Frontal cortex (tissue), 4 donors: ENCODE results near the gene NAA80. TPM values are rescaled to one million over a fixed set of nuclear protein-coding genes. Genes with fewer than 3 reads are reported as not detected.
A peak's percentile ranks its signal among the peaks of the same experiment; 100 is the strongest.
"Not testable (repeated sequence)": the region's sequence is repeated elsewhere in the genome, so short reads cannot be mapped to it uniquely, and the experiment has no call there.

Experiments used
- DNase-seq, 2 donors: peaks; one replicate each; pipeline ENCODE4 v3.0.0; 2012; ENCODE audit warnings: low spot score in 2 of 2
- FAIRE-seq: peaks from 2 replicates; lab custom pipeline; 2012; peaks lifted over from hg19 to GRCh38; lab: Jason Lieb, UNC
- total RNA-seq: library from RNA; depleted of rRNA; stranded (reverse); fragments of >200 nt; gene quantifications from one replicate; pipeline ENCODE4 v1.2.3, GENCODE V29; 2014
- donor health status: control.
- donor health status: control.
- donor health status: control.

Gene NAA80
- total RNA-seq, 1 donor from 2014 or later: 5.3 TPM

DNA sequence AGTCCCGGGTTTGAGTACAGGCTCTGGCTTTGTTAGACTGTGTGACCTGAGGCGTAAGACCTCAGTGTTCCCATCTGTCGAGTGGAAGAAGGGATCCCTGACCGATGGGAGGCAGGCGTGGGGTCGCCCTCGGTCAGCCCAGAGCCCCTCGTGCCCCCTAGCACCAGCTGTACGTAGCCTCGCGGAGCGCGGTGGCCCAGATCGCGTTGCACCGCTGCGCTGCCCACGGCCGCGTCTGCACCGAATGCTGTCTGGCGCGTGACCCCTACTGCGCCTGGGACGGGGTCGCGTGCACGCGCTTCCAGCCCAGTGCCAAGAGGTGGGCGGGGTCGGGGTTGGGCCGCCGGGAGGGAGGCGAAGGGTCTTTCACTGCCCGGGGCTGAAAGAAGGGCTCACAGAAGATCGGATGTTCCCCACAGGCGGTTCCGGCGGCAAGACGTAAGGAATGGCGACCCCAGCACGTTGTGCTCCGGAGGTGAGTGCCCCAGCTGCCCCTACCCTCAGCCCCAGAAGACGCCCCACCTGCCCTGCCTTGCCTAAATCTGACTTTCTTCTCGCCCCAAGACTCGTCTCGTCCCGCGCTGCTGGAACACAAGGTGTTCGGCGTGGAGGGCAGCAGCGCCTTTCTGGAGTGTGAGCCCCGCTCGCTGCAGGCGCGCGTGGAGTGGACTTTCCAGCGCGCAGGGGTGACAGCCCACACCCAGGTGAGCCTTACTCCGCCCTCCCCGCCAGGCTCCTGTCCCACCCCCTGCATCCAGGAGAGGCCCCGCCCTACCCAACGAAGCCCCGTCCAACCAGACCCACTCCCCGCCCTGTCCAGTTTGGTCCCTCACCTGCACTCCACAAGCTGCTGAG is 23.8 kb downstream of the NAA80 start:
- FAIRE-seq (no peak), DNase-seq (peak in 1 of 2 donors; percentile 49)

DNA sequence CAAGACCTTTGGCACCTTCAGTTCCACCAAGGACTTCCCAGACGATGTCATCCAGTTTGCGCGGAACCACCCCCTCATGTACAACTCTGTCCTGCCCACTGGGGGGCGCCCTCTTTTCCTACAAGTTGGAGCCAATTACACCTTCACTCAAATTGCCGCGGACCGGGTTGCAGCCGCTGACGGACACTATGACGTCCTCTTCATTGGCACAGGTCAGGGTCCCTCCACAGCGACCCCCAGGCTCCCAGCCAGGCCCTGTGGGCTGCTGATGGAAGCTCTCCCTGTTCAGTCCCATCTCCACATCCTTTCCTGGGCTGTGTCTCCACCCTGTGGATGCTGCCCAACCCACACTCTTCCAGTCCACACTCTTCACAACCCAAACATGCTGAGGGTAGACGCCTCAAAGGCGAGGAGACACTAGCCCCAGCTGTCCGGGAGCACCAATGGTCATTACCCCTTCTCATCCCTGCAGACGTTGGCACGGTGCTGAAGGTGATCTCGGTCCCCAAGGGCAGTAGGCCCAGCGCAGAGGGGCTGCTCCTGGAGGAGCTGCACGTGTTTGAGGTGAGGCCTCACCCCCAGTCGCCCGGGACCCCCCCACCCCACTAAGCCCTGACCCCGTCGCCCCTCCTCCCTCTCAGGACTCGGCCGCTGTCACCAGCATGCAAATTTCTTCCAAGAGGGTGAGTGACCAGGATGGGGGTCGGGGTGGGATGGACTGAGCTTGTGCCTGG is 24.7 kb downstream of the NAA80 start:
- peak; percentile 69 to 73 for DNase-seq
- no peak for FAIRE-seq

DNA sequence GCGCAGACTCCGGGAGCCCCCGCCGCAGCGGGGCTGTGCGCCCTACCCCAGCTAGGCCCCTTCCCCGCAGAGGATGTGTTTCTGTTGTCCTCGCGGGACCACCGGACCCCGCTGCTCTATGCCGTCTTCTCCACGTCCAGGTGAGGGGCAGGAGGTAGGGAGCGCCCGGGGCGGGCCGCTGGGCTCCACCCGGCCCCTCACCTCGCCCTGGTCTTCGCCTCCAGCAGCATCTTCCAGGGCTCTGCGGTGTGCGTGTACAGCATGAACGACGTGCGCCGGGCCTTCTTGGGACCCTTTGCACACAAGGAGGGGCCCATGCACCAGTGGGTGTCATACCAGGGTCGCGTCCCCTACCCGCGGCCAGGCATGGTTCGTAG is 25.5 kb downstream of the NAA80 start:
- DNase-seq (peak in 1 of 2 donors; percentile 40), FAIRE-seq (no peak)

DNA sequence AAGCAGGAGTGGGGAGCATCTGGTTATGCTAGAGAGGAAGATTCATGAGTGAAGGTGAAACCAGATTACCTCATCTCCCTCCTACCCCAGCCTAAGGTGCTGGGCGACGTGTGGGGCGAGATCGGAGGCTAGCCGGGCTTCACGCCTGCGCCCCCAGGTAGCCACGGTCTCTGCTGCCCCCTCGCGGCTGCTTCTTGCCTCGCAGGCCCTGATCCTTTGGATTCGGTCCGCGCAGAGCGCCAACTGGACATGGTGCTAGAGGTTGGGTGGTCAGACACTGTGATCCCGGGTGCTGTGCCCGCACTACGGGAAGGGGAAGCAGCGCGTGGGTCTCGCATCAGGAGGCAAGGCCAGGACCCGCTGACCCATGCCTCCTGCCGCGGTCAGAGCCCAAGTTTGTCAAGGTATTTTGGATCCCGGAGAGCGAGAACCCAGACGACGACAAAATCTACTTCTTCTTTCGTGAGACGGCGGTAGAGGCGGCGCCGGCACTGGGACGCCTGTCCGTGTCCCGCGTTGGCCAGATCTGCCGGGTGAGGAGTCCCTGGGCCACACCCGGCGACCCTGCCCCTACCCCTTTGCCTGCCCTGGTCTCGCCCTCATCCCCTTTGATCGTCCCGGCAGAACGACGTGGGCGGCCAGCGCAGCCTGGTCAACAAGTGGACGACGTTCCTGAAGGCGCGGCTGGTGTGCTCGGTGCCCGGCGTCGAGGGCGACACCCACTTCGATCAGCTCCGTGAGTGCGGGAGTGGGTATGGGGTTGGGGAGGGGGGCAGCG is 26.1 kb downstream of the NAA80 start:
- DNase-seq: peak; percentile 95 to 96
- FAIRE-seq: no peak

DNA sequence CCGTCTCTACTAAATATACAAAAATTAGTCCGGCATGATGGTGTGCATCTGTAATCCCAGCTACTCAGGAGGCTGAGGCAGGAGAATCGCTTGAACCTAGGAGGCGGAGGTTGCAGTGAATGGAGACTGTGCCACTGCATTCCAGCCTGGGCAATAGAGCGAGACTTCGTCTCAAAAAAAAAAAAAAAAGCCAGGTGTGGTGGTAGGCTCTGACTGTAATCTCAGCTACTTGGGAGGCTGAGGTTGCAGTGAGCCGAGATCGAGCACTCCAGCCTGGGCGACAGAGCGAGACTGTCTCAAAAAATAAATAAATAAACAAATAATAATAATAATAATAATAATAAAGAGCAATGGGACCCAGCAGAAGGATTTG is 26.7 kb downstream of the NAA80 start:
- not testable (repeated sequence) for DNase-seq, FAIRE-seq

DNA sequence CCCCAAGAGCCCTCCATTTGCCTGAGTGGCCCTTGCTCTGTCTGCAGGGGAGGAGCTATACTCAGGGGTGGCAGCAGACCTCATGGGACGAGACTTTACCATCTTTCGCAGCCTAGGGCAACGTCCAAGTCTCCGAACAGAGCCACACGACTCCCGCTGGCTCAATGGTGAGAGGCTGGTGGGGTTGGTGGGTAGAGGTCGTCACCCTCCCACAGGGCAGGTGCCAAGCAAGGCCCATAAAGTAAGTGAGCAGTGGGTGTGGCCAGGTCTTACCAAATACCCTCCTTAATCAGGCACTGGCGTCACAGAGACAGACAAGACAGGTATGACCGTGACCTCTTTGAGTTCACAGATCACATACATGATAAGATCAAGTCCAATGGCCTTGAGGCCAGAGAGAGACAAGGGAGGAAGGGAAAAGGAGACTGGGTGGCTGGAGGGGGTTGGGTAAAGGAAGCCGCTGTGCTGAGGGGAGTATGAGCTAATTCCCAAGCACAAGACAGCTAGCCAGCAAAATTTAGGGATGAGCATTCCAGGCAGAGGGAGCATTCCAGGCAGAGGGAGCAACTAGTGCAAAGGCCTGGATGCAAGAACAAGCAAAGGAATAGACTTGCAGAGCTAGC is 27.8 kb downstream of the NAA80 start:
- FAIRE-seq (no peak), DNase-seq (no peak)

DNA sequence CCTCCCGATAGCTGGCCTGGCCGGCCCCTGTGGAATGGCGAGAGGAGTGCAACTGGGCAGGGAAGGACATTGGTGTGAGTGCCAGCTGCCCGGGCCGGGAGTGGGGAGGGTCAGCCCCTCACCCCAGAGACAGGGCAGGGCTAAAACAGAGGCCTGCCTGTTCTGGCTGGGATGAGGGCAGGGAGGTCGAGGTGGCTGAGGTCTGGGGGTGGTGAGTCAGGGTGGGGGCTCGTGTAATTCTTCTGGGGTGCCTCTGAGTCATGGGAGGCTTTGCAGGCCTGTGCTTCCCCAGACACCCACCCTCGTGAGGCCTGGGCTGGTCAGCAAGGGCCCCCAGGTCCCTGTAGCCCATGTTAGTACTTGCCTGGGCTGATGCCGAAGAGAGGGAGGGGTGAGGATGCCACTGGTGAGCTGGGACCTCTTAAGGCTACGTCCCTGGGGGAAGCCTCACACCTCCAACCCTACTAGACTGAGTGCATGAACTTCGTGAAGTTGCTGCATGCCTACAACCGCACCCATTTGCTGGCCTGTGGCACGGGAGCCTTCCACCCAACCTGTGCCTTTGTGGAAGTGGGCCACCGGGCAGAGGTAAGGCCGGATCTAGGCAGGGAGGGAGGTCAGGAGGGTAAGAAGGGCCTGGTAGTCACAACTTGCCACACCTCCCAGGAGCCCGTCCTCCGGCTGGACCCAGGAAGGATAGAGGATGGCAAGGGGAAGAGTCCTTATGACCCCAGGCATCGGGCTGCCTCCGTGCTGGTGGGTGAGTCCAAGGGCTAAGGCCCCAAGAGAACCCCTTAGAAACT is 28.6 kb downstream of the NAA80 start:
- DNase-seq: peak in 1 of 2 donors; percentile 43
- no peak for FAIRE-seq

DNA sequence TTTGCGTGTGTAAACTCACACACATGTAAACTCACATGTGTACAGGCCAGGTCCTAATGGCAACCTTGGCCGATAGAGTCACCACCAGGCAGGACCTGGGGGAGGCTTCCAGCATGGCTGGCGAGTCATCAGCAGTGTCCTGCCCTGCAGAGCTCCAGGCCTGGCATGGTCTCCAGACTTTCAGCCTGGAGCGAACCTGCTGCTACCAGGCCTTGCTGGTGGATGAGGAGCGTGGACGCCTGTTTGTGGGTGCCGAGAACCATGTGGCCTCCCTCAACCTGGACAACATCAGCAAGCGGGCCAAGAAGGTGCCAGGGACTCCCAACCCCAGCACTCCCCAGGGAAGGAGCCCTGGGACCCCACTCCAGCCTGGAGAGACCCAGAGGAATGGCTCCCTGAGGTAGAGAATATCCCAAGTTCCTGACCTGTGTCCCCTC is 29.2 kb downstream of the NAA80 start:
- no peak for DNase-seq
- FAIRE-seq: no peak

DNA sequence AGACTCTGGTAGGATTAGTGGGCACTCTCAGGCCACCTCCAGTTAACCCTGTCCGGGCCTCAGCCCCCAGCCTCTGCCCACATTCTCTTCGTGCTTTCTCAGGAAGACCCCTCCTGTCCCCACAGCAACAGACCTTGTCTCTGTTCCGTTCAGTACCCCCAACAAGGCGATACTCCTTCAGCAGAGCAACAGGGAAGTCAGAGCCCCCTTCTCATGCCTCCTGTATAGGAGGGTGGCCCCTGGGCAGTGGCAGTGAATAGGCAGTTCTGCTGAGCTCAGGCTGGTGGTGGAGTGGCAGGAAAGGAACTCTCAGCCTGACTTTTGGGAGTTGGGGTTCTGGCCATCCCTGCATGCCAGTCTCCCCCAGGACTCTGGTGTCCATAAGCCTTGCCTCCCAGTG is 29.7 kb downstream of the NAA80 start:
- FAIRE-seq: no peak

DNA sequence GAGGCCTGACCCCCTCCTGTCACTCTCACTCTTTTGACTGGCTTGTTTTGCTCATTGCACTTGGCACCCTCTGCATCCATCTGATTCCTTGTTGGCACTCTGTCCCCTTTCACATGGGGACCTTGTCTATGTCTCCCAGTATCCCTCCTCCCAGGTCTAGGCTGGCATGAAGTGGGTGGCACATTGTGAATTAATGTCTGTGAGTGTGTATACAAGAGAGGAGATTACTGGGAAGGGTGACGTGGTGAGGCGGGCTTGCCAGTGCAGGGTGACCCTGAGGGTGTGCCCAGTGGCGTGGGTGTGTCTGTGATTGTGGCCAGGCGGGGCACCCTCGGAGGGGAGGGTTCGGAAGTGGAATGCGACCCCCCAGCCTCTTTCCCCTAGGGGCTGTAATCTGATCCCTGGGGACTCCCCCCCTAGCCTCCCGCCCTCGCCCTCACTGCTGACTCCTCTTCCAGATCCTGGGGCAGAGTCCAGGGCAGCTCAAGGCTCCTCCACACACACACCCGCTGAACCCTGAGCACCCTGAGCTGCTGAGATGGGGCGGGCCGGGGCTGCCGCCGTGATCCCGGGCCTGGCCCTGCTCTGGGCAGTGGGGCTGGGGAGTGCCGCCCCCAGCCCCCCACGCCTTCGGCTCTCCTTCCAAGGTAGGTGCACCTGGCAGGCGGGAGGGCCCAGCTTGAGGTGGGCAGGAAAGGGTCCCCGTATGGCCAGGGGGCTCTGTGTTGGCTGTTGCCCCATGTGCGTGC is 30.3 kb downstream of the NAA80 start, which contains the start of gene SEMA3B:
TSS of gene SEMA3B (plus strand) at position 445 of the 749 bp plus-strand sequence. CDS start at position 539, 94 bp downstream.
- FAIRE-seq (no peak), DNase-seq (peak in 1 of 2 donors; percentile 63)

More for the DNA sequence above, 29.7 kb downstream of the NAA80 start:
- DNase-seq: no peak

DNA sequence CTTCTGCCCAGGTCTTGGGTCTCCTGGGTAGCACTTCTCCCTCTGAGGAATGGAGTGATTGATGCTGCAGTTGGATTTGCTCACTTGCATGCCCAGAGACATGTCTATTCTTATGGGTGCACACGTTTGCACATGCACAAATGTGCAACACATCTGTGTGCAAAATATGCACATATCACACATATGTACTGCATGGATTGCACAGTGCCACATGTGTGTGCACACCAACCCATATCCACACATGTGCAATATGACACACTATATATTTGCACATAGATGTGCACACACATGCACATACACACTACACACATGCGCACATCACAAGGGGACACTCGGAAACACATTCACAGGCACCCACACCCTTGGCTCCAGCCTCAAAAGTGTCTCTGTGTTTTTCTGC is 30.9 kb downstream of the NAA80 start:
- DNase-seq (no peak), FAIRE-seq (no peak)

DNA sequence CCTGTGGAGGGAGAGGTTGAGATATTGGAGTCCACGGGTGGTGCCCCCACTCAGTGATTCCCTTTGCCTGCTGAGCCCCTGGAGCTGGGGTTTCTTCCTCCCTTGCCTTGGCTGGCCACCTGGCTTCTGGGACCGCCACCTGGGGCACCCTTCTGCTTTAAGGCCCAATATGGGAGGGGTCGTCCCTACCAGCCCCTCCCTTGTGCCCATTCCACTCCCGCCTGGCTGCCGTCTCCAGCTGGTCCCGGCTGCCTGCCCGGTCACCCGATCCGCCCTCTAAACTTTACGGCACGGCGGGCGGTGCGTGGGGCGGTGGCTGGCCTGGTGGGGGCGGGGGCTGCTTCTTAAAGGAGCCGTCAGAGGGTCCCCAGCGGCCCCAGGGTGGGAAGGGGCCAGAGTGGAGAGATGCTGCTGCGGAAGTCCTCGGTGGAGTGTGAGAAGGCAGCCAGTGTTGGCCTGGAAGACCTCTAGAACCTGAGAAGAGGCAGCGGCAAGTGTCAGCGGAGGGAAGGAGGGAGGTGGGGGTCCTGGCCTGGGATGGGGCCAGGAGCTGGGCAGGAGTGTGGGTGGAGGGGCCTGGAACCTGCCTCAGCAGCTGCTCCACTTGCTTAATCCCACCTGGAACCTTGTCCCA is 31.8 kb downstream of the NAA80 start:
- FAIRE-seq: no peak

DNA sequence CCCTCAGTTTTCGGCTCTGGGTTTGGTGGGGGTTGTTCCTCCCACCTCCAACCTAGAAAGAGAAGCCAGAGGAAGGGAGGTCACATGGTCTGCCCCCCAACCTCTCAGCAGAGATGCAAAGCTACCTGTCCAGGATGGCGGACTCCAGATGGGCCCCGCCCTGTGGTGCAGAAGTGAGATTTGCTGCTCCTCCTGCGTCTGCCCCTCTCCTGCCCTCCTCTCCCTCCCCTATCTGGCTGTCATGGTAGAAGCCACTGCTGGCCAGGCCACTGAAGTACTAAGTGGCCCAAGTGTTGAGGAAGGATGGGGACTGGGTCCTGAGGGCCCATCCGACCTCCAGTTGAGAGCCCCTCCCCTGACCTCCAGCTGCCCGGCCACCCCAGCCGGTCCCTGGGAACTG is 32.4 kb downstream of the NAA80 start:
- FAIRE-seq: no peak
- no peak for DNase-seq

More for the DNA sequence above, 31.8 kb downstream of the NAA80 start:
- peak; percentile 65 to 71 for DNase-seq

DNA sequence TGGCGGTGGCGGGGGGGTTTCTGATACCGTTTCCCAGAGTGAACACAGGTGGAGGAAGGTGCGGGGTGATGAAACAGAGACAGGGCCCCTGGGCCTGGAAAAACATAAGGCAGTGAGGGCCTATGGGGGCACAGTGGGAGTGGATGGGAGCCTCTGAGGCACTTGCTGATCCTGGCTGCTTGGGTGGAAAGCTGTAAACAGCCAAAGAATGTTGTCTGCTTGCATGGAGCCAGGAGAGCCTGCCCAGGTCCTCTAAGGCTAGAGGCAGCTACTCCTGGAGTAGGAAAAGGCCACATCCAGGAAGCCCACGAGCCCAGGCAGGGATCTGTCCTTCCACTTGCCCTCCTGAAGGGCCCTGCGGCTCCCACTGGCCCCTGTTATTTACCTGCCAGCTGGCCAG is 33.2 kb downstream of the NAA80 start:
- DNase-seq (no peak), FAIRE-seq (no peak)

DNA sequence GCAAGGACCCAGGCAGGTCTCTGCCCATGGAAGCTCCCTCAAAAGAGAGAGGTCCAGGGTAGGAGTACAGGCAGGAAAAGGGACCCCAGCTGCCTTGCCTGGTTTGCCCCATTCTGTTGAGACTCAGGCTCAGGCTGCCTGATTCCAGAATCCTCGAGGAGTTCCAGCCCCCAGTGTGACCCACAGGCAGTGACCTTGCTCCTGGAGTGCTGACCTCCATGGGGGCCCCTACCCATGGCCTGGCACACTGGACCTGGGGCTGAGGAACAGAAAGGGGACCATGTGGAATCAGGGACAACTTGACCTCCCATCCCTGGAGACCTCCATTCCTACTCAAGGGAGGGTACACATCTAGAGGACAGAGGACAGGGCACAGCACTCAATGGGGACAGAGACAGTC is 33.6 kb downstream of the NAA80 start:
- FAIRE-seq: no peak

DNA sequence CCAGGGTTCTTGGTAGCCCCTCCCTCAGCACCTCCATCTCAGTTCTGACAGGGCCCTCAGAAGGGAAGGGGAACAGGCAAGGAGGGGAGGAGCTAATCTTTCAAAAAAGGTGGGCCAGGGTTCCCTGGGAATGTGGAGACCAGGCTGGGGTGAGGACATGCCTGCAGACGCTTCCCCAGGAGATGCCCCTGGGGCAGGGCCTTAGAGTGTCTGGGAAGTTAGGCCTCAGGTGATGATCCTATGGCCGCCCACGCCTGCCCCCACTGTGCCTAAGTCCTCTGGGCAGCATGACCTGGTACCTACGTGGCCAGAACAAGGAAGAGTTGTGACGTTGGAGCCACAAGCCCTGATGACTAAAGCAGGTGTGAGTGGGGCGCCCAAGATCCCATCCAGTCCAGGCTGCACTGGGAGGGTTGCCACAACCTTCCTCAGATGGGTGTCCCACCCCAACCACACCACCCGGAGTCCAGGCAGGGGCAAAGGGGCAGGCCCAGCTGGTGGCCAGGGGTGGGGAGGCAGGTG is 34.2 kb downstream of the NAA80 start:
- DNase-seq: no peak
- FAIRE-seq: no peak

More for the DNA sequence above, 33.6 kb downstream of the NAA80 start:
- DNase-seq: no peak

DNA sequence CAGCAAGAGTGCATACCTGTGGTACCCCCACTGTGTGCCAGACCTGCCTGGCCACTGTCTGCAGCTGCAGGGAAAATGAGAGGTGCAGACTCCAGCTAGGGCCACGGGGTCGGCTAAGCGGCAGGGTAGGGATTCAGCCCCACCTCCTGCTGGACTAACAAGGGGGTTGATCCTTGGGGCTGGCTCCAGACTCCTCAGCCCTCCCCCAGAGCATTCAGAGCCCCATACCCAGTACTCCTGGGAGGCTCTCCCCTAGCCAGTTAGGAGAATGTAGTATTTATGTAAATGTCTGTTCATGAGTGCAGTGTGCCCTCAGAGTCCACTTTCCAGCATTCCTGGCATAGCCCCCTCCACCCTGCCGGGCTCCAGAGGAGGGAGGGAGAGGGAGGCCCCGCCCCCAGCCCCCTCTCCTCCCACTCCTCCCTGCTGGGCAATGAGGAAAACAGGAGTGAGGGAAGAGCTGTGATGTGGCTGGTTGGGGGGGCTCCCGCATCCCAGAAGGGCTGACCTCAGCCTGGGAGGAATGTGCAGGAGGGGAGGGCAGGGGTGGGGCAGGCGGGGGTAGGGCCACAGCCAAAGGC is 34.7 kb downstream of the NAA80 start:
- DNase-seq (peak; percentile 73 to 81), FAIRE-seq (no peak)
